Fibroblast of lung (primary cell): ENCODE data around the gene SETBP1. TPM values are rescaled to one million over a fixed set of nuclear protein-coding genes. Genes with fewer than 3 reads are reported as not detected.
A peak's percentile ranks its signal among the peaks of the same experiment; 100 is the strongest.

ENCODE experiments used
- DNase-seq, 2 donors: peaks; one replicate each; pipeline versions ENCODE4 v3.0.0 to v3.0.0-alpha.2; 2010; ENCODE audit warnings: low read depth in 2 of 2
- H2AFZ ChIP-seq: 2 replicates; pipeline ENCODE4 v1.5.1; 2012; ENCODE audit warnings: low read length, control low read depth, inconsistent platforms
- H3K27ac ChIP-seq: 2 replicates; pipeline ENCODE4 v1.5.1; 2011; ENCODE audit warnings: low read length, control low read depth; ENCODE audit not compliant: insufficient read depth
- H3K27me3 ChIP-seq: 2 replicates; pipeline ENCODE4 v1.5.1; 2011; ENCODE audit warnings: mild to moderate bottlenecking, low read length; ENCODE audit not compliant: control insufficient read depth, insufficient read depth
- H3K36me3 ChIP-seq: 2 replicates; pipeline ENCODE4 v1.5.1; 2011; ENCODE audit warnings: low read length; ENCODE audit not compliant: control insufficient read depth, insufficient read depth
- H3K4me1 ChIP-seq: 2 replicates; pipeline ENCODE4 v1.5.1; 2011; ENCODE audit warnings: low read length; ENCODE audit not compliant: control insufficient read depth, insufficient read depth; ENCODE audit errors: extremely low read depth
- H3K4me2 ChIP-seq: 2 replicates; pipeline ENCODE4 v1.5.1; 2011; ENCODE audit warnings: low read length, control low read depth; ENCODE audit not compliant: insufficient read depth; ENCODE audit errors: extremely low read depth
- H3K4me3 ChIP-seq, 4 experiments: fragments of 200-600 bp in 1 of 4; sonication (generic) in 1 of 4; replicated peaks in 1 of 4; 2 replicates each; pipeline ENCODE4 v1.5.1; 2011 to 2016; ENCODE audit warnings: low read length in 4 of 4, low read depth in 3 of 4, mild to moderate bottlenecking in 3 of 4, control low read depth in 2 of 4, inconsistent platforms in 1 of 4, mixed read lengths in 1 of 4; ENCODE audit not compliant: insufficient read depth in 1 of 4; ENCODE audit errors: control extremely low read depth in 1 of 4
- H3K79me2 ChIP-seq: 2 replicates; pipeline ENCODE4 v1.5.1; 2012; ENCODE audit warnings: mild to moderate bottlenecking, low read length, inconsistent platforms; ENCODE audit not compliant: control insufficient read depth, insufficient read depth
- H3K9ac ChIP-seq: 2 replicates; pipeline ENCODE4 v1.5.1; 2011; ENCODE audit warnings: mild to moderate bottlenecking, low read length, control low read depth; ENCODE audit not compliant: insufficient read depth
- H3K9me3 ChIP-seq: 2 replicates; pipeline ENCODE4 v1.5.1; 2012; ENCODE audit warnings: low read depth, low read length; ENCODE audit not compliant: control insufficient read depth, insufficient read depth
- H4K20me1 ChIP-seq: 2 replicates; pipeline ENCODE4 v1.5.1; 2011; ENCODE audit warnings: low read length; ENCODE audit not compliant: control insufficient read depth, insufficient read depth; ENCODE audit errors: extremely low read depth
- EZH2 ChIP-seq: IDR thresholded peaks from 2 replicates; pipeline ENCODE4 v1.5.1; 2012; ENCODE audit warnings: low read length, control low read depth, mild to moderate bottlenecking; ENCODE audit errors: missing control alignments
- polyA plus RNA-seq, 2 donors: library from polyadenylated mRNA; depleted of rRNA in 1 of 2; stranded (reverse) in 1 of 2; unstranded in 1 of 2; fragments of >200 nt; gene quantifications; 2 replicates each; pipeline ENCODE4 v1.2.1, GENCODE V29; 2011 to 2012; ENCODE audit warnings: missing spikeins in 1 of 2
- total RNA-seq: library from RNA; depleted of rRNA; stranded (reverse); fragments of >200 nt; gene quantifications from 2 replicates; pipeline ENCODE4 v1.2.1, GENCODE V29; 2014
- TF ChIP-seq, protein P1 (sequence below), 2 donors: IDR thresholded peaks in 1 of 2; conservative IDR thresholded peaks in 1 of 2; 1 replicate in 1 of 2; 2 replicates in 1 of 2; pipeline ENCODE4 v1.5.1; 2011 to 2012; ENCODE audit warnings: low read length in 2 of 2, control low read depth in 1 of 2, inconsistent platforms in 1 of 2, low read depth in 1 of 2, mild to moderate bottlenecking in 1 of 2

SETBP1 gene
- total and polyA plus RNA-seq, 2 donors (not counting 1 experiment from before 2014, with no cell fraction given) = 4.5 to 5.4 TPM

DNA sequence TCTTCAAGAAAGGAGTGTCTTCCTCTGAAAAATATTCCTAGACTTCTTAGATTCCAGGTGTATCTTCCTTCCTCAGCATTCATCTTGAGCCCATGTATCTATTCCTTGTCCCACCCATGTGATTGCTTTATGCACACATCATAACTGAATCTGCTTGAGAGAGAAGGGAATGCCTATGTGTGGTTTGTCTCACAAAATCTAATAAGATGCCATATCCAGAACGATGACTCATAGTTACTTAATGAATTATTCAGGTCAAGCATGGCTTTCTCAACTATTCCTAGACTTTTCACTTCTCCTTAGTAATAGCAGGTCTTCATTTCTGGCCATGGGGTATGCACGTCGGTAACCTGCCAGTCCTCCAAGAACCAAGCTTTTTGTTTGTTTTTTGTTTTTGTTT is 121.8 kb downstream of the SETBP1 start:
- Histone ChIP-seq H3K36me3 (no peaks in the 10 kb centered on the region), H2AFZ (no peak overlapping the region), H3K4me3 (no peak overlapping the region), H3K27ac (no peak overlapping the region), H3K27me3 (no peaks in the 10 kb centered on the region), H3K9ac (no peak overlapping the region), H3K79me2 (no peaks in the 10 kb centered on the region), H3K4me2 (no peak overlapping the region), H4K20me1 (no peaks in the 10 kb centered on the region), H3K4me1 (peaks cover 6% of the 10 kb centered on the region), H3K9me3 (no peaks in the 10 kb centered on the region)
- DNase-seq = peak; percentile 49 to 82
- TF ChIP-seq, protein P1, sequence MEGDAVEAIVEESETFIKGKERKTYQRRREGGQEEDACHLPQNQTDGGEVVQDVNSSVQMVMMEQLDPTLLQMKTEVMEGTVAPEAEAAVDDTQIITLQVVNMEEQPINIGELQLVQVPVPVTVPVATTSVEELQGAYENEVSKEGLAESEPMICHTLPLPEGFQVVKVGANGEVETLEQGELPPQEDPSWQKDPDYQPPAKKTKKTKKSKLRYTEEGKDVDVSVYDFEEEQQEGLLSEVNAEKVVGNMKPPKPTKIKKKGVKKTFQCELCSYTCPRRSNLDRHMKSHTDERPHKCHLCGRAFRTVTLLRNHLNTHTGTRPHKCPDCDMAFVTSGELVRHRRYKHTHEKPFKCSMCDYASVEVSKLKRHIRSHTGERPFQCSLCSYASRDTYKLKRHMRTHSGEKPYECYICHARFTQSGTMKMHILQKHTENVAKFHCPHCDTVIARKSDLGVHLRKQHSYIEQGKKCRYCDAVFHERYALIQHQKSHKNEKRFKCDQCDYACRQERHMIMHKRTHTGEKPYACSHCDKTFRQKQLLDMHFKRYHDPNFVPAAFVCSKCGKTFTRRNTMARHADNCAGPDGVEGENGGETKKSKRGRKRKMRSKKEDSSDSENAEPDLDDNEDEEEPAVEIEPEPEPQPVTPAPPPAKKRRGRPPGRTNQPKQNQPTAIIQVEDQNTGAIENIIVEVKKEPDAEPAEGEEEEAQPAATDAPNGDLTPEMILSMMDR (conservative IDR thresholded peaks at IDR 0.05 in 1 of 2, IDR thresholded peaks at IDR 0.05 in 1 of 2; ENCODE audit: low read depth in 1 of 2, low read length in 2 of 2) = no peak
- no peak for TF ChIP-seq EZH2

DNA sequence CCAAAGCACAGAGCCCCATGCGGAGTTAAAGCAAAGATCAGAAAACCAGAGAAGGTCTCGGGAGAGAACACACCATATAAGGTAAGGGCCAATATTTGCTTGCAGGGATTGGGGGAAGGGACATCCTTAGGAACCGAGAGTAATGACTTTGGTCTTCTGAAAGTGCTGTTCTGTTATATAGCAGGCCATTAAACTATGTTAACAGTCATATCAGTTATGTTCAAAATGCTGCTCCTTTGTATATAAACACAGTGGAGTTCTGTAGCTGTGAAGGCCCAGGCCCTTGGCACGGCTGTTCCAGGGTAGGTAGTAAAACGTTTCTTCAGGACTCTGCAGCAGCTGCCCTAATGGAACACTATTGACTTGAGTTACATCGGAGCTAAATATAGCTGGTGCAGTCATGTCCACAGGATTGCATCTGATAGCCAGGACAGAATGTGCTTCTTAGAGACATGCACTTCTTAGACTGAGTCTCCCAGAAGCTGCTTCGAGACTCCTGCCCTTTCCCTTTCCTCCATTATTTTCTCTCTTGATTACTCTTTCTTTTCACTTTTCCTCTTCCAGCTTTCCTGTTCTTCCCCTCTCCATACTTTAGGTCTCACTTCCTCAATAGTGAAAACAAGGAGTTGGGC is 122.4 kb downstream of the SETBP1 start:
- H3K4me1 ChIP-seq = peaks cover 6% of the 10 kb centered on the region
- peak; percentile 75 to 93 for DNase-seq
- no peaks in the 10 kb centered on the region for H3K36me3 ChIP-seq
- no peaks in the 10 kb centered on the region for H3K9me3 ChIP-seq
- H3K27me3 ChIP-seq = no peaks in the 10 kb centered on the region
- TF ChIP-seq, protein P1 (conservative IDR thresholded peaks at IDR 0.05 in 1 of 2, IDR thresholded peaks at IDR 0.05 in 1 of 2; ENCODE audit: low read depth in 1 of 2, low read length in 2 of 2) = no peak
- TF ChIP-seq EZH2 = no peak
- H3K4me3 ChIP-seq = no peak overlapping the region
- no peak overlapping the region for H3K9ac ChIP-seq
- no peaks in the 10 kb centered on the region for H4K20me1 ChIP-seq
- no peak overlapping the region for H2AFZ ChIP-seq
- no peak overlapping the region for H3K4me2 ChIP-seq
- no peak overlapping the region for H3K27ac ChIP-seq
- H3K79me2 ChIP-seq = no peaks in the 10 kb centered on the region

GRCh38 chr18:44804033-44804432 is 123.3 kb downstream of the SETBP1 start:
- no peak overlapping the region for H3K4me2 ChIP-seq
- H3K4me3 ChIP-seq = no peak overlapping the region
- no peaks in the 10 kb centered on the region for H4K20me1 ChIP-seq
- no peaks in the 10 kb centered on the region for H3K27me3 ChIP-seq
- no peaks in the 10 kb centered on the region for H3K79me2 ChIP-seq
- H3K9me3 ChIP-seq = no peaks in the 10 kb centered on the region
- H3K9ac ChIP-seq = no peak overlapping the region
- H3K4me1 ChIP-seq = peaks cover 6% of the 10 kb centered on the region
- TF ChIP-seq, protein P1 (conservative IDR thresholded peaks at IDR 0.05 in 1 of 2, IDR thresholded peaks at IDR 0.05 in 1 of 2; ENCODE audit: low read depth in 1 of 2, low read length in 2 of 2) = no peak
- TF ChIP-seq EZH2 = no peak
- H2AFZ ChIP-seq = no peak overlapping the region
- H3K36me3 ChIP-seq = no peaks in the 10 kb centered on the region
- peak in 1 of 2 donors; percentile 41 for DNase-seq
- H3K27ac ChIP-seq = no peak overlapping the region
